ENCODE results near the gene THOC1.
"Not testable (repeated sequence)": the region's sequence is repeated elsewhere in the genome, so short reads cannot be mapped to it uniquely, and the experiment has no call there.

Gene THOC1, protein sequence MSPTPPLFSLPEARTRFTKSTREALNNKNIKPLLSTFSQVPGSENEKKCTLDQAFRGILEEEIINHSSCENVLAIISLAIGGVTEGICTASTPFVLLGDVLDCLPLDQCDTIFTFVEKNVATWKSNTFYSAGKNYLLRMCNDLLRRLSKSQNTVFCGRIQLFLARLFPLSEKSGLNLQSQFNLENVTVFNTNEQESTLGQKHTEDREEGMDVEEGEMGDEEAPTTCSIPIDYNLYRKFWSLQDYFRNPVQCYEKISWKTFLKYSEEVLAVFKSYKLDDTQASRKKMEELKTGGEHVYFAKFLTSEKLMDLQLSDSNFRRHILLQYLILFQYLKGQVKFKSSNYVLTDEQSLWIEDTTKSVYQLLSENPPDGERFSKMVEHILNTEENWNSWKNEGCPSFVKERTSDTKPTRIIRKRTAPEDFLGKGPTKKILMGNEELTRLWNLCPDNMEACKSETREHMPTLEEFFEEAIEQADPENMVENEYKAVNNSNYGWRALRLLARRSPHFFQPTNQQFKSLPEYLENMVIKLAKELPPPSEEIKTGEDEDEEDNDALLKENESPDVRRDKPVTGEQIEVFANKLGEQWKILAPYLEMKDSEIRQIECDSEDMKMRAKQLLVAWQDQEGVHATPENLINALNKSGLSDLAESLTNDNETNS

DNA sequence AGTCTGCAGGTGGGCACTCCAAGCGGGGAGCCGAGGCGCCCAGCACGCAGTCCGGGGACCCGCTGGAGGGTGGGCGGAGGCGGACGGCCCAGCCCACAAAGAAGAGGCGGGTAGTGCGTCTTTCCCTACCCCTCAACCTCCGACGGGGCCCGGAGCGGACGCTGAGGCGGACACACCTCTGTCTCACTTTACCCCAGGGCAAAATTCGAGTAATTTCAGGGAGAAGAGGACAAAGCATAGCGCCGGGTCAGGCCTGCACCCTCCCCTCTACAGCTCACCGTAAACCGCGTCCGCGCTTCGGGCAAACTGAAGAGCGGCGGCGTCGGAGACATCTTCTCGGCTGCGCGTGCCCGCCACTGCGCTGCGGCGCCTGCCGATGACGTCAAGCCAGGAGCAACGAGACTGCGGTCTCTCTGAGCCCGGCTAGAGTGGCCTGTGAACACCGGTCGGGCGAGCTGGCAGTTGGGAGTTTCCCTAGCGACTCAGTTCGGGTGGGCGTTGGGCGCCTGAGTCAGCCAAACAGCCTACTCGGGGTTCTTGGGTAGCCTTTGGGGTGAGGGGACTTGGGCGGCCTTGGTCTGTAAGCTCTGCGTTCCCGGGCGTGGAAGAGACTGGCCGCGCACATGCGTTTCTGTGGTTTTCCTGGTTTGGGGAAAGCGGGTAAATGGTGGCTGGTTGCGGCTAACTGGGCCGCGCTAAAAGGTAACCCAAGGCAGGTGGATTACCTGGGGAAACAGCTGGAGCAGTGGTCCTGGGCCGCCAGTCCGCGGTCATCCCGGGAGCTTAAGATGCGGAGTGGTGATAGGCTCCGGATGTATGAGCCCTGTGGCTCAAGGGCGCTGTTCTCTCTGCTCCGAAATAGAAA is at the start of gene THOC1:
THOC1 (minus strand) TSS at position 360 of the 865 bp plus-strand sequence; CDS start at position 332, 28 bp downstream.
- DNase-seq = peak; percentile 96

DNA sequence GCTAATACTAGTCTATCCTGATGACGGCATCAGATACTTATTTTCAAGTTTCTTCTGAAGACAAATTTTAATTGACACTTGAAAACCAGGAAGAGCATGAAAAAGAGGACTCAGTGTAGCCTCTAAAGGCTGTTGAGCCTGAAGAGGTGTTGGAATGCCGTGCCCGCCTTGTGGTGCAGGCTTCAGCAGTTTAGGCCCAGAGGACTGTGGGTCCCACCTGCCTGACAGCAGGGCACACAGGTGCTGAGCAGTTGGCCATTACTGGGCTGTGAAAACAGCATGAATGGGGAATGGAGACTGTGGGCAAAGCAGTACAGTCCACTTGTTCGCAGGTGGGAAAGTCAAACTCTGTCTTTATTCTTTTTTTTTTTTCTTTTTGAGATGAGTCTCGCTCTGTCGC is 49.8 kb upstream of the THOC1 start:
- DNase-seq = no peak

DNA sequence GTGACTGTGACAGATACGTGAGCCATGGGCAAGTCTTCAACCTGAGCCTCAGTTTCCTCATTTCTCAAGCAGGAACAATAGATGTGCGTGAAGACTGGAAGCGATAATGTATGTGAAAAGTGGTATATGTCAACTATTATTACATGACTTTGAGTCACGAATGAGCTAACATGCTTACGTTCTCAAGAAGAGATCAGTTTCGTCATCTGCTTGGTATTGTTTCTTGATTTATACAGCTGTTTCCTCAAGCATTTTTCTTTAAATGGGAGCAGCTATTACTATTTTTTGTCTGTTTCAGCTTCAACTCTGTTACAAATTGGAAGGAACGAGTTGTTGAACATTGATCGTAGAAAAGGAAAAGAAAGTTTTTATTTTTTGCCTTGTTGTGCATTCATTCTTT is 48.5 kb upstream of the THOC1 start:
- no peak for DNase-seq

DNA sequence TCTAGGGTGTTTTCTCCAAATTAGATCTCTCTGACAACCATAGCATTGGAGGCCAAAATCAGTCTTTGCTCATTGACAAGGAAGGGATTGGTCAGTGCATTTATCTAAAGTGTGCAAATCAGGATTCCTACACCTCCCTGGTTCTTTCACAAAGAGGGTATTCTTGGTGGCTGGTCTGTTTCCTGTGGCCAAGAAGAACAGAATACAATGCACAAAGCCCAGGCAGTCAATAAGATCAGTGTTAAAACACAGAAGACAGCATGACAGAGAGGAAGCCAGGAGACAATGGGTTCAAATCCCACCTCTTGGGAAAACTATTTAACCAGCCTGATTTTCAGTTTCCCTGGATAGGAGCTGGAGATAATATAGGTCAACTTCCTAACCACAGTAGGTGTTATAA is 46.1 kb upstream of the THOC1 start:
- DNase-seq = no peak

DNA sequence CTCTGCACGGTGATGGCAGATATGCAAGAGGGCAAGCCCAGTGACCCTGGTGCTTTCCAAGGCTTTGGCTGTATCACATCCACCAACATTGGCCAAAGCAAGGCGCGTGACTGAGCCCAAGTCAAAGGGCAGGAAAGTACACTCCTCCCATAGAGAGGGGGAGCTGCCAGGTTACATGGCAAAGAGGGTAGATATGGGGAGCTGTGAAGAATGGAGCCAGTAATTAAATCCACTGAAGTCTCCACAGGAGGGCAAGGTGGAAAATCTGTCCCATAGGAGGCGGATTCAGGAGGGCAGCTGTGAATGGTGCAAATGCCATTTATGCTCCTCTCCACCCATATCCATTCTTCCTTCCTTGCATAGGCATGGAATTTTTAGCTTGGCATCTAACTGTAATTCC is 44.6 kb upstream of the THOC1 start:
- DNase-seq = no peak

DNA sequence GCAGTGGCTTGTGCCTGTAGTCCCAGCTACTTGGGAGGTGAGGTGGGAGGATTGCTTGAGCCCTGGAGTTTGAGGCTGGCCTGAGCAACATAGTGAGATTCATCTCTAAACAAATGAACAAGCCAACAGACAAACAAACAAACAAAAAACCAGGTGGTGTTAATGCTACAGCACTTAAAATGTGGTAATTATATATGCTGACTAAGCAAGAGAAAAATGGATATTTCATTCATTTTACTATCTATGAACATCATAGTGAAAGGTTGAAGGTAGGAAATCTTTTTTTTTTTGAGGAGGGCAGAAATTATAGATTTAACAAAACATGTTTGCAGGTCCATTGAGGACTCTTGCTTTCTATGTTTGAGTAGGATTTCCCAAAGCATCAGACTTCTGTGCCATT is 42.2 kb upstream of the THOC1 start:
- DNase-seq = no peak

DNA sequence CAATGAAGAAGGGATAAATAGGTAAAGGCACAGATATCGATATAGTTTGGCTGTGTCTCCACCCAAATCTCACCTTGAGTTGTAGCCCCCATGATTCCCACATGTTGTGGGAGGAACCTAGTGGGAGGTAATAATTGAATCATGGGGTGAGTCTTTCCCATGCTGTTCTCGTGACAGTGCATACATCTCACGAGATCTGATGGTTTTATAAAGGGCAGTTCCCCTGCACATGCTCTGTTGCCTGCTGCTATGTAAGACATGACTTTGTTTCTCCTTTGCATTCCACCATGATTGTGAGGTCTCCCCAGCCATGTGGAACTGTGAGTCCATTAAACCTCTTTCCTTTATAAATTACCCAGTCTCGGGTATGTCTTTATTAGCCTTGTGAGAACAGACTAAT is 40.2 kb upstream of the THOC1 start:
- DNase-seq = not testable (repeated sequence)

DNA sequence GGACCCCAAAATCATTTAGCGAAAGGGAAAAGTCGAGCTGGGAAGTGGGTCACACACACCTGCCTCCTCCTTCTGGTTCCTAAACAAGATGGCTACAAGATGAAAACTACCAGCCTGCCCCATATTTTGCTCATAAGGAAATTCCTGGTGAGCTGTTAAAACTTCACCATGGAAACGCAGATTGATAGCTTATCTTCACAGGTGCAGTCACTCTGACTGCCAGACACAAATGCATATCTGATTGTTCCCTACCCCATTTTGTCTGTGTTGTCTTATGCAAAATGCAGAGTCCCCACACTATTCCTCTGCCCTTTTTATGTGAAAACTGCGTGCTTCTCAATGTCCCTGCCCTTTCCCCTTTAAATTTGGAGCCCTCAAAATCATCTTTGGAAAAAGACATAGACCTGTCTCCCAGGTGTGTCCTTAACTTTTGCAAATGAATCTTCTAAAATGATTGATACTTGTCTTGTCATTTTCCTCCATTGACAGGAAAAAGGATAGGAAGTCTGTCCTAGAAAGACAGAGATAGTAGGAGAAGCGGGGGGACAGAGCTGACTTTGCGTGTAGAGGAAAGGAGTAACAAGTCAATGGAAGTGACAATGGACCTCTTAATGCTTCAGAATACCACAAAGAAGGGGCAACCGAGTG is 38.9 kb upstream of the THOC1 start:
- DNase-seq = no peak

DNA sequence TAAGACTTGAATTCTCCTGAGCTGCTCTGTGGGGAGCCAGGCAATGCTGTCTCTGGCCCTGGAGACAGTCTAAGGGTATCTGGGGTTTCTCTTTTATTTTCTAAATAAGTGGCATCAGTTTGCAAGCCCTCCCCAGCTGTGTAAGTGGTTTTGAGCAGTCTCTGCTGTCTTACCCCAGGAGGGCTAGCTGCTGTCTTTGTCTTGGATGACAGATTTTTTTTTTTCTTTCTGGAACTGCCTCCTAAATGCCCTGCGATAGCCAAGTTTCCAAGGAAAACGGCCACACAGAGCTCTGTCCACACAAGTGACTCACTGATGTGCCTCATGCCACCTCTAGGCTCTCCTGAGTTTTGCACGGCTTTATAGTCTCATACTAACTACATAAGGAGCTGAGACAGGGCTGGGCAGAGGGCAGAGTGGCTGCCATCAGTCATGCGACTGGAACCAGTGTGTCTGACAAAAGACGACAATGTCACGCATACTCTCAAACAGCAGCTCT is 37.2 kb upstream of the THOC1 start:
- no peak for DNase-seq

DNA sequence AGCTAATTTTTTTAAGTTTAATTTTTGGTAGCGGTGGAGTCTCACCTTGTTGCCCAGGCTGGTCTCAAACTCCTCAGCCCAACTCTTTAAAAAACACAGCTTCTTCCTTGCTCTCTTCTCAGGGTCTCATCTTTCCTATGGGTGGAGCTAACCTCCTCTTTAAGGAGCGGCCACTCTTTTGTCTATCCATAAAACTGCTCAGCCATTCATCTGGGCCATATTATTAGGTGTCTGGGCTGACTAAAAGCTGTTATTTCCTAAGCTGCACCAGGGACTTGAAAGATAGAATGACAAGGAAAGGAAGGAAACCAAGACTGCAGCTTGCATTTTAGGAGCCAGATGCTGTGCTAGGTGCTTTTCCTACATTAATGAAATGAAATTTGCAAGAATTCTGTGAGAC is 35.8 kb upstream of the THOC1 start:
- no peak for DNase-seq

DNA sequence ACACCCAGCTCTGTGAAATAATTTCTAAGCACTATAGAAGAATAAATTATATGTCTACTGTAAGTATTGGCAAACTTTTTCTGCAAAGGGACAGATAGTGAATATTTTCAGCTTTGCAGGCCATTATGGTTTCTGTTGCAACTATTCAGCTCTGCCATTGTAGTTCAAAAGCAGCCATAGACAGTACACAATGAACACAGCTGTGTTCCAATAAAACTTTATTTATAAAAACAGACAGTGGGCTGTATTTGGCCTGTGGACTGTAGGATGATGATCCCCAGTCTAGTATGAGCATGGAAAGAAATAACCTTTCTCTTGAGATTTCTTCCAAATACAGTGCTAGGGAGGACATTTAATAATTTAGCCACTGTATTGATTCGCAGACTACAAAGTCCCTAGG is 35.2 kb upstream of the THOC1 start:
- no peak for DNase-seq

DNA sequence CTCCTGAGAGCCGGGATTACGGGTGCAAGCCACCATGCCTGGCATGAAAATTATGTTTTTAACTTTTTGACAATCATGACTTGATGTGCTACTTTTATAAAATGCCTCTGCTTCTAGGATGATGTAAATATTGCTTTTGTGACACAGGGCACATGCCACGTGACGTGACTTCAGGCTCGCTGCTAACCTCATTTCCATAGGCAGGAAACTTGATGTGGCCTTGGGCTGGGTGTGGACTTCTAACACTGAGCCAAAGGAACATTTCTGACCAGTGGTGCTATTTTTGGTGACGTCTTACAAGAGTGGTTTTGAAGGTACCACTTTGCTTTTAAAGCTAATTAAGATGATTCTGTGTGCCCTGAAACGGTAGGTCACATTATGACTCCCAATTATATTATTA is 34.2 kb upstream of the THOC1 start:
- DNase-seq = no peak

DNA sequence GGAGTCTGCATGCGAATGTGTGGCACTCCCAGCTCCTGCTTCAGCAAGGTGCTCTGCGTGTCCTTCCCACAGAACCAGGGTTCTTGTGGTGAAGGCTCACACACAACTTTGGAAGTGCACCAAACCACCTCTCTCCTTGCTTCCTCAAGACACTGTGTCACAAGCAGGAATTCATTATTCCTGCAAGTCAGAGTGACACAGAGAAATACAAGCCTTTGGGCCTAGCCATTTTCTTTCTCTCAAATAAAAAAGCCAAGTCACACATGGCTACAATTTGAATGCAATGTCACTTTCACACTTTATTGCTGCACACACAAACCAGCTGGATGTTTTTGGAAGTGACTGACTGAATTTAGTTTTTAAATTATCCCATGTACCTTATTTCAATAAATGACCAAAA is 30.1 kb upstream of the THOC1 start:
- no peak for DNase-seq

DNA sequence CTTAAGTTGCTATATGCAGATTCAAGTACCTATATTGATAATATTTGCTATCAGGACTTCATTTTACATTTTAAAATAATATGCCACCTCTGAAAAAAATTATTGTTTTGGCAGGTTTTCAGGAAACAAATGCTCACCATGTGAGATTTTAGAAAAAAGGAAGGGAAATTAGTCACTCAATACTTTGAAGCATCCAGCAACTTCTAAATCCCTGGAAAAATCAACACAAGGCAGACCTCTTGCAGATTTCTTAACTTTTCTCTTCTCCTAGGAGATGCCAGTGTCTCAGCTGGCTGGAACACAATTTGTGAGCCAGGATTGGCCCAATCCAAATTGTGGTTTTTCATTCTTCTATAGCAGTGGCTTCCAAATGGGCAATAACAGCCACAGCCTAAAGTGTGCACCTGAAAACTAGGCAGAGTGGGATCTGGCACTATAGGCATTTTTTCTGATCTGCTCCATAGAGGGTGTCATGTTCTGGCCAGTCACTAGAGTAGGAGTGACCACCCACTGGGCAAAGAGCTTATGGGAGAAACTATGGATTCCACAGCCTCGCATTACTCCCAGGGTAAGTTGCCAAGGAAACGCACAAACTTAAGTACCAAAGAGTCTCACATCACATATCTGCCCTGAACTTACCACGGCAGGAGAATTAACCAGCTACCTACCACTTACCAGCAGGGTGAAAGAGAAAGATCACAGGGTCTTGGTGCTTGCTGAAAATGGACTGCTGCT is 28.1 kb upstream of the THOC1 start:
- DNase-seq = no peak

DNA sequence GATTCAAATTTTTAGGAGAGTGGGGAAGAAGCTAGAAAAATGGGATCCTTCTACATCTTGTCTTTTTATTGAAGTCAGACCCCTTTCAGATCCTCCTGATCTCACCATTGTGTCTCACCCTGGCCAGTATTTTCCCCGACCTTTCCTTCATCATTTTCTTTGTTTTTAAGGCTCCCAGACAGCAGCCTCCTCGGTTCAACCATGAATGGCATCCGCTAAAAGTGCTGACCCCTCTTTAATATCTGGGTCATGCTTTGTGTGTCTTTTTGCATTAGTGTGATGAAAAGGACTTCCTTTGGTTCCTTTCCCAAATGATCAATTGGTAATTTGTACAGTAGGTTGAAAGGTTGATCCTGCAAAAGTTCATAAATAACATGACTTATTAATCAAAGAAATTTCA is 26.7 kb upstream of the THOC1 start:
- DNase-seq = no peak

DNA sequence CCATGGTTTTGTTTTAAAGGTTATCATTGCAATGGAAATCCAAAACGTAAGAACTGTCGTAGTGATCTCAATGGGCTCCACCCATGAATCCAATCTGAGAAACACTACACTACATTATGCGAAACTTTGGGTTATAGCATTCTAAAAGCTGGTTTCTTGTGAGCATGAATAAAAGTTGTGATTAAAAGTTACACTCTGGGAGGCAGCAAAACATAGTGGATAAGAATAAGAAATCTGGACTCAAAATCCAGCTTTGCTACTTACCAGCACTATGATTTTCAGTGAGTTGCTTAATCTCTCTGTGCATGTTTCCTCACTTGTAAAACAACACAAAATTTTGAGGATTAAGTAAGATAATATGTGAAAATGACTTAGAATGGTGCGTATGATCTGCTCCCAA is 25.7 kb upstream of the THOC1 start:
- no peak for DNase-seq

DNA sequence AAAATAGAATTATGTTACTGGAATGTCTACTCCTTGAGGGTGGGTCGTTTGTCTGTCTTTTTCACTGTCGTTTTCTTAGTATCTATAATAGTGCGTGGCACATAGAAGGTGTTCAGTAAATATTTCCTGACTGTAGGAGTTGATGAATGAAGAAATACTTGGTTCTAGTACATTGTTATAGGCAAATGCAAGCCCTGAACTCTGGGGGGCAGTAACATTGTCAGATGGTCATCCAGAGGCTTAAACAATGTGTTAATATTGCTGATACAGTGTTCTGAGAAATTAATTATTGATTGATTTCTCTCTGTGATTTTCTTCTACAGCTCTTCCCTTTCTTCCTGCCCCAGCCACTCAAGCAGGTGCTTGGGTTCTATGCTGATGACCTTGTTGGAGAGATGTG is 24.4 kb upstream of the THOC1 start:
- DNase-seq = no peak

DNA sequence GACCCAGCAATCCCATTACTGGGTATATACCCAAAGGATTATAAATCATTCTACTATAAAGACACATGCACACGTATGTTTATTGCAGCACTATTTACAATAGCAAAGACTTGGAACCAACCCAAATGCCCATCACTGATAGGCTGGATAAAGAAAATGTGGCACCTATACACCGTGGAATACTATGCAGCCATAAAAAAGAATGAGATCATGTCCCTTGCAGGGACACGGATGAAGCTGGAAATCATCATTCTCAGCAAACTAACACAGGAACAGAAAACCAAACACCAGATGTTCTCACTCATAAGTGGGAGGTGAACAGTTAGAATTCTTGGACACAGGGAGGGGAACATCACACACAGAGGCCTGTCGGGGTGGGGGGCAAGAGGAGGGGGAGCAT is 22.1 kb upstream of the THOC1 start:
- not testable (repeated sequence) for DNase-seq

DNA sequence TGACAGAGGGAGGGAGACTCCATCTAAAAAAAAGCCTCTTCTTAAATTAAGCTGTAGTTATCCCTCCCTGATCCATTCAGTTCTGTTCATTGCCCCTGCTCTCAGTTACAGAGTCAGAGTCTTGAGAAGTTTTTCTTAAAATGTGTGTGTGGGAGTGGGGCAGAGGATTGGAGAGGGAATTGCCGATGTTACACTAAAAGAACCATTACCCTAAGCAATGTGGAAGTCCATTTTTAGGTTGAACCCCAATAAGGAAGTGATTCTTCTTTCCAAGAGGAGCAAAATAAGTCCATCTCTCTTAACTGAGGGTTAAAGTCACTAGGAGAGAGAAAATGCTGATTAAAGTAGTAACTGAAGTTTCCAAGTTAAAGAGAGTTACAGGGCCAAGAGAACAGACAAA is 21.2 kb upstream of the THOC1 start:
- DNase-seq = no peak

DNA sequence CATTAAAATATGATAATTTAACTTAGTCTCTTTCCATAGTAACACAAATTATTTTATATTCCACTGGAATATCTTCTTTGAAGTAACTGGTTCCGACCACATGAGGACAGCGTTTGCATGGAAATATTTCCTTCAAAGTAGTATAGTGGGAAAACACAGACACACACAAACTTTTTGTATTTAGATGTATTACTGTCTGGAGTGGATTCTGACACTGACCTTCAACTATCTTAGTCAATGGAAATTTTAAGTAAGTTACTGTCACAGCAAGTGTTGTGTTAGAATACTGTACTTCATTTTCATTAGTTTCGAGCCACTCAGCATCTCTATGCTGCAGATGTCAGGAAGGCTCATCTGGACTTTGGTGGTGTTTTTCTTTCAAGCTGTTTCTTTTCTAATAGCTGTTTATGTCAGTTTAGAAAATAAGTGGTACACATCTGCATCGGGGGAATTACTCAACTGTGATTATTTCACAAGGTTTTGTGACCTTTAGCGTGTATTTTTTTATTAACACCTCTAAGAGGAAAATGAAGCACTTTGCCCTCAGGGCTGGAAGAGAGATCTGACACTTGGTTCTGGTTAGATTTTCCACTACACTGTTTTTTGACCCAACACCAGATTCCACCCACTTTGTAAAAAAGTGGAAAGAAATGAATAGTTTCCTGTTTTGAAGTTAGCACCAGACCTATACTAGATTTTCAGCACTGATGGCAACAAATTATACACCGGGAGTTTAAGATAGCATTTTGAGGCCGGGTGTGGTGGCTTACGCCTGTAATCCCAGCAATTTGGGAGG is 18.9 kb upstream of the THOC1 start:
- no peak for DNase-seq

DNA sequence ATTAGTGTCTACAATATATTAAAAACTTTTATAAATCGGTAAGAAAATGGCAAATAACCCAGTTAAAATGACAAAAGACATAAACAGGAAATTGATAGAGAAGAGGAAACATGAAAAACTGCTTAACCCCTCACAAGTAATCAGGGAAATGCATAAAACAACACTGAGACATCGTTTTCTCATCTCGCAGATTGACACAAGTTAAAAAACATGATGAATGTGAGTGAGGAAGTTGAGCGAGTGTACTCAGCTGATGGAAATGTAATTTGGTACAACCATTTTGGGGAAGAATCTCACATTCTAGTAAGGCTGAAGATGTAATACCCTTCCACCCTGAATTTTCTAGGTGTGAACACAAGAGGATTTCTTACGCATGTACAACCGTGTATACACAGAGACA is 18.0 kb upstream of the THOC1 start:
- no peak for DNase-seq

Measured in activated CD4-positive, alpha-beta T cell treated with anti-CD3 and anti-CD28 coated beads, Interleukin-2, amount 50 U/mL, for 16 hours (primary cell).